Measurements from ENCODE around the gene RECQL. TPM values are rescaled to one million over a fixed set of nuclear protein-coding genes. Genes with fewer than 3 reads are reported as not detected.
A peak's percentile ranks its signal among the peaks of the same experiment; 100 is the strongest.

Gene RECQL
- total and polyA plus RNA-seq, 8 donors: 32.1 to 42.1 (median 35.2) TPM

DNA sequence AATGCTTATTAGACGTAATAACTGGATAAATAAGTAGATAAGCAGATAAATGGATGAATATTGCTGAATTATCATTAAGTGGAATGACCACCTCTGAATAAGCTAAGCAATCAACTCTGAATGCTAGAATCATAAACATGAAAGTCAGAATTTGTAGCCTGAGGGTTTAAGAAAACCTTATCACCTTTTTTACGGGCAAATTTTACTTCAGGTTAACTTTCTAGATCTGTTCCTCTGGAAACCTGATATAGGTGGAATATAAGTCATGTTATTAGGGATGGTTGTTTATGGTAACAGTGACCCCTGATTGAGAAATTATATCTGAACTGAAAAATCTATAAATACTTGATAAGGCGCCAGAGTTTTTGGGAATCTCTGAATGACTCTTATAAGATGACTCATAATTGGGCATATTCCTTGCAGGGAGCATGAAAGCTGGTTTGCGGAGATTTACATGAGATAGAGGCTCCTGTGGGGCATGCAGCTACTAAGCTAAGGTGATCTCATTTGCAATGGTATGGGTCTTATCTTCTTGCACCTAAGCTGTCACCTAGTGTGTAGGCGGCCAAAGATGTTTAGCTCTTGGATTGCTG is 36.7 kb upstream of the RECQL start:
- H3K27me3 ChIP-seq: no peaks in the 10 kb centered on the region
- no peaks in the 10 kb centered on the region for H3K4me1 ChIP-seq
- intact Hi-C loops (cut with DNase I): no loop called here
- no peaks in the 10 kb centered on the region for H3K9me3 ChIP-seq
- DNase-seq (no peak), ATAC-seq (no peak)
- H3K4me3 ChIP-seq: no peak overlapping the region
- H3K27ac ChIP-seq: no peak overlapping the region
- TF ChIP-seq, protein P1, sequence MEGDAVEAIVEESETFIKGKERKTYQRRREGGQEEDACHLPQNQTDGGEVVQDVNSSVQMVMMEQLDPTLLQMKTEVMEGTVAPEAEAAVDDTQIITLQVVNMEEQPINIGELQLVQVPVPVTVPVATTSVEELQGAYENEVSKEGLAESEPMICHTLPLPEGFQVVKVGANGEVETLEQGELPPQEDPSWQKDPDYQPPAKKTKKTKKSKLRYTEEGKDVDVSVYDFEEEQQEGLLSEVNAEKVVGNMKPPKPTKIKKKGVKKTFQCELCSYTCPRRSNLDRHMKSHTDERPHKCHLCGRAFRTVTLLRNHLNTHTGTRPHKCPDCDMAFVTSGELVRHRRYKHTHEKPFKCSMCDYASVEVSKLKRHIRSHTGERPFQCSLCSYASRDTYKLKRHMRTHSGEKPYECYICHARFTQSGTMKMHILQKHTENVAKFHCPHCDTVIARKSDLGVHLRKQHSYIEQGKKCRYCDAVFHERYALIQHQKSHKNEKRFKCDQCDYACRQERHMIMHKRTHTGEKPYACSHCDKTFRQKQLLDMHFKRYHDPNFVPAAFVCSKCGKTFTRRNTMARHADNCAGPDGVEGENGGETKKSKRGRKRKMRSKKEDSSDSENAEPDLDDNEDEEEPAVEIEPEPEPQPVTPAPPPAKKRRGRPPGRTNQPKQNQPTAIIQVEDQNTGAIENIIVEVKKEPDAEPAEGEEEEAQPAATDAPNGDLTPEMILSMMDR (IDR thresholded peaks at IDR 0.05): no peak
- no peaks in the 10 kb centered on the region for H3K36me3 ChIP-seq

DNA sequence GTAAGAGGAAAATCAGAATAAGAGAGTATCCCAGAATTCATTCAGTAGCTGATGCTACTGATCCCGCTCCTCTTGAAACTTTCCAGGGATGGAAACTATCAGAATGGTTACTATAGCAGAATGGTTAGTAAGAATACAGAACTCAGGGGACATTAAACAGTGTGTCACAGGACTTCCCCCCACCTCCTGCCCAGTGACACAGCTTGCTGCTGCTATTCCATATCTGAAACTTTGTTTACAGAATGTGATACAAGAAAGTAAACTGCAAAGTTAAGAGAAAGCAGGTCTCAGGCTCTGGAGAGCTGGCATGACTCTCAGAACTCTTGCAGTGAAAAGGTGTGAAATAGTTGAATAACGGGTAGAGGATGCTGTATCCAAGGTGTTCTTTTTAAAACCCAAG is 28.0 kb upstream of the RECQL start:
- Histone ChIP-seq H3K4me1 (peaks cover 0 to 4% of the 10 kb centered on the region in 2 donors), H3K9me3 (no peaks in the 10 kb centered on the region), H3K36me3 (no peaks in the 10 kb centered on the region), H3K27ac (no peak overlapping the region), H3K27me3 (peaks cover 3 to 58% of the 10 kb centered on the region in 2 donors), H3K4me3 (no peak overlapping the region)
- ATAC-seq (no peak), DNase-seq (no peak)
- intact Hi-C loops (cut with DNase I): no loop called here
- TF ChIP-seq, protein P1 (IDR thresholded peaks at IDR 0.05): no peak

DNA sequence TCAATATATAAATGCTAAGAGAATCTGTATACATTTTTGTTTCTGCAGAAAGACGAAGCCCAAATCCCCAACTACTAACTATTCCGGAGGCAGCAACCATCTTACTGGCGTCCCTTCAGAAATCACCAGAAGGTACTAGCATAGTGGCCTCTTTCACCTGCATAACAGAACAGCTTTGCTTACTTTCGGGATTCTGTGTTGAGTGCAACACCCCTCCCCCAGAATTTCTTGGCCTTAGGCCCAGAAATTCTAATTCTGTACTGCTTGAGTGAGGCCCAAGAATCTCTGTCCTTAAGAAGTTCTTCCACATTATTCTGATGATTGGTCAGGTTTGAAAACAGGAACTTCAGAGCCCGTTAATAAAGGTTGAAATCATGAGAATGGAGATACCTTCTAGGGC is 27.5 kb upstream of the RECQL start:
- intact Hi-C loops (cut with DNase I): no loop called here
- peaks cover 3 to 58% of the 10 kb centered on the region in 2 donors for H3K27me3 ChIP-seq
- no peak overlapping the region for H3K27ac ChIP-seq
- no peaks in the 10 kb centered on the region for H3K9me3 ChIP-seq
- H3K4me3 ChIP-seq: no peak overlapping the region
- H3K4me1 ChIP-seq: peaks cover 0 to 4% of the 10 kb centered on the region in 2 donors
- TF ChIP-seq, protein P1 (IDR thresholded peaks at IDR 0.05): no peak
- ATAC-seq: peak; percentile 75
- no peaks in the 10 kb centered on the region for H3K36me3 ChIP-seq
- peak in 2 of 4 donors; percentile 53 to 72 for DNase-seq

DNA sequence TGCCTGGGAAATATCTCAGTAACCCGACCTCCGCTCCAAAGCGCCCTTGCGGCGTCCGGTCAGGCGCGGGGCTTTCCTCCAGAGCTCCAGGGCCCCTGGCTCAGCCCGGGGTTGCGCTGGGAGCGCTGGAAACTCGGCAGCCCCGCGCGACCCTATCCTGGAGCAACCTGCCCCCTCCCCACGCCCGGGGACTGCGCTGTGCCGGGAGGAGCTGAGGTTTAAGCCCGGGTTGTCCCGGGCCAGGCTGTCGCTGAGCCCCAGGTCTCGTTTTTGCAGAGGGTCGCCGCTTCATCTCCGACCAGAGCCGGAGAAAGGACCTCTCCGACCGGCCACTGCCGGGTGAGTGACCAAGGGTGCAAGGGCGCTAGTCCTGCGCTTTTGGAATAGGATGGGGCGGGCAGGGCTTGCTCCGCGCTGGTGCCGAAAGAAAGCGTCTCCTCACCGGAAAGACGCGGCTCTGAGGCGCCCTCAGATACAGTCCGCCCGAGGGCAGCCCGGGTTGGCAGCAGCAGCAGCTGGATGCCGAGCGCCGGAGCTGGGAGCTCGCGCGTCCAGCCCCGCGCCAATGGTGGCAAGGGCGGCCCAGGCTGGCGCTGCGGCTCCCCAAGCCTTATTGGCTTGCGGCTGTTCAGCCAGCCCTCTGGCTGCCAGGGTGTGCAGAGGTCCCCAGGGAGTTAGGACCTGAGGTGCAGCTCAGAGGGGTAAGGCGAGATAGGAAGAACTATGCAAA is 26.2 kb upstream of the RECQL start:
- peaks cover 3 to 58% of the 10 kb centered on the region in 2 donors for H3K27me3 ChIP-seq
- peak; percentile 92 for ATAC-seq
- H3K36me3 ChIP-seq: no peaks in the 10 kb centered on the region
- peaks cover 0 to 4% of the 10 kb centered on the region in 2 donors for H3K4me1 ChIP-seq
- DNase-seq: peak; percentile 27 to 86 (median 44)
- TF ChIP-seq, protein P1 (IDR thresholded peaks at IDR 0.05): no peak
- H3K27ac ChIP-seq: no peak overlapping the region
- intact Hi-C loops (cut with DNase I): no loop called here
- H3K4me3 ChIP-seq: peak overlapping the region; percentile 37 to 52
- H3K9me3 ChIP-seq: no peaks in the 10 kb centered on the region

DNA sequence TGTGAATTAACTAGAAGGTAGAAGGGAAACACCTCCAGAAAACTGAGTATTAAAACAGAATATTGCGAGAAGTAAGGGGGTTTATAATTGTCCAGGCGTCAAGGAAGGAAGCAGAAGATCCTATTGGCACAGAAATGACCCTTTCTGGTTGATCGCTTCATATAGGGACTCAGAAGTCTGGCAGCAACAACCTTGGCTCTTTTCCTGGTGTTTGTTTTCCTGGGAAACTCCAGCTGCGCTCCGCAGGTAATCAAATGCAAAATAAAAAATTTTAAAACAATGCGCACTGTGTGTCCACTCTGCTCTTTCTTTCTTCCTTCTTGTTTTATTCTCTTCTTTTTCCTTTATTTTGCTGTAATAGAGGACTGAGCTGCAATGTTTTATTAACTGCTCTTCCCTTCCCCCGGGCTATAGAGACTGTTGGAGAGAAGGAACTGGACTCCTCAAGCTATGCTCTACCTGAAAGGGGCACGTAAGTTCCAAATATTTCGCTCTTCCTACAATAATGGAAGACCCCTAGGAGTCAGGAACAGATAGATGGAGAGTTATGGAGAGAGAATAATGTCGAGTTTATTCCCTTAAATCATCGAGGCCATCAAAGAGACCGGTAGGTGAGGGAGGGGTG is 25.4 kb upstream of the RECQL start:
- H3K36me3 ChIP-seq: no peaks in the 10 kb centered on the region
- no peak for ATAC-seq
- no peak overlapping the region for H3K27ac ChIP-seq
- TF ChIP-seq, protein P1 (IDR thresholded peaks at IDR 0.05): no peak
- H3K9me3 ChIP-seq: no peaks in the 10 kb centered on the region
- peaks cover 3 to 58% of the 10 kb centered on the region in 2 donors for H3K27me3 ChIP-seq
- peak overlapping the region; percentile 37 to 52 for H3K4me3 ChIP-seq
- no peak for DNase-seq
- intact Hi-C loops (cut with DNase I): no loop called here
- H3K4me1 ChIP-seq: peaks cover 0 to 4% of the 10 kb centered on the region in 2 donors

Measured in left lung (tissue), 10 donors.